Endothelial cell of umbilical vein (primary cell): ENCODE data around the gene GTF2H3. TPM values are rescaled to one million over a fixed set of nuclear protein-coding genes. Genes with fewer than 3 reads are reported as not detected.

Experiments used
- BruUV-seq: library from RNA; stranded (reverse); fragments of 400-500 nt; replicated peaks from 2 replicates; lab custom pipeline; 2021; lab: Mats Ljungman, UMichigan
- CTCF ChIA-PET: fragments of 300-600, 350-600 bp; sonication (Branson Sonifier 250); formaldehyde crosslinking; loops from one replicate; lab custom pipeline; 2021; ENCODE audit warnings: antibody characterized with exemption, inconsistent platforms; lab: Charles Lee
- POLR2A ChIA-PET: fragments of 300-600, 350-600 bp; sonication (Branson Sonifier 250); formaldehyde crosslinking; loops from one replicate; lab custom pipeline; 2021; ENCODE audit warnings: antibody characterized with exemption, inconsistent platforms; lab: Charles Lee
- DNase-seq: peaks from one replicate; pipeline ENCODE4 v3.0.0-alpha.2; 2011; ENCODE audit warnings: low read depth, low spot score
- FAIRE-seq: peaks from 2 replicates; lab custom pipeline; 2011; peaks lifted over from hg19 to GRCh38; lab: Jason Lieb, UNC
- H2AFZ ChIP-seq: 2 replicates; pipeline ENCODE4 v1.6.0; 2012; ENCODE audit warnings: low read depth, low read length, control low read depth, inconsistent platforms
- H3K27ac ChIP-seq: 2 replicates; pipeline ENCODE4 v1.5.1; 2011; ENCODE audit warnings: low read depth, mild to moderate bottlenecking, control low read depth, low read length, moderate library complexity; ENCODE audit not compliant: insufficient read depth
- H3K27me3 ChIP-seq, 2 experiments: 2 replicates each; pipeline versions ENCODE4 v1.6.0 to v1.6.1; 2011; ENCODE audit warnings: low read length in 2 of 2, mixed read lengths in 1 of 2; ENCODE audit not compliant: control insufficient read depth in 2 of 2, insufficient read depth in 2 of 2
- H3K36me3 ChIP-seq, 2 experiments: 2 replicates in 1 of 2; 3 replicates in 1 of 2; pipeline ENCODE4 v1.5.1; 2011; ENCODE audit warnings: low read length in 2 of 2, mild to moderate bottlenecking in 1 of 2, moderate library complexity in 1 of 2; ENCODE audit not compliant: control insufficient read depth in 2 of 2, insufficient read depth in 2 of 2; ENCODE audit errors: extremely low read depth in 1 of 2
- H3K4me1 ChIP-seq: 3 replicates; pipeline ENCODE4 v1.5.1; 2011; ENCODE audit warnings: mild to moderate bottlenecking, low read length; ENCODE audit not compliant: control insufficient read depth, insufficient read depth; ENCODE audit errors: extremely low read depth
- H3K4me2 ChIP-seq: 2 replicates; pipeline ENCODE4 v1.6.1; 2011; ENCODE audit warnings: low read length, control low read depth, mixed read lengths; ENCODE audit not compliant: insufficient read depth
- H3K4me3 ChIP-seq, 3 experiments: fragments of 200-600 bp in 1 of 3; sonication (generic), shearing (Covaris generic) in 1 of 3; replicated peaks in 1 of 3; 2 replicates each; pipeline ENCODE4 v1.5.1; 2011 to 2016; ENCODE audit warnings: control low read depth in 3 of 3, low read length in 3 of 3, mild to moderate bottlenecking in 2 of 3, inconsistent platforms in 1 of 3, low read depth in 1 of 3, moderate library complexity in 1 of 3; ENCODE audit not compliant: insufficient read depth in 1 of 3
- H3K79me2 ChIP-seq: 2 replicates; pipeline ENCODE4 v1.6.0; 2012; ENCODE audit warnings: low read length, inconsistent platforms; ENCODE audit not compliant: control insufficient read depth, insufficient read depth
- H3K9ac ChIP-seq: replicated peaks from 2 replicates; pipeline ENCODE3; 2011; ENCODE audit warnings: low read length, control low read depth; ENCODE audit not compliant: insufficient read depth; ENCODE audit errors: extremely low read depth
- H3K9me1 ChIP-seq: replicated peaks from 3 replicates; pipeline ENCODE4 v1.6.0; 2011; ENCODE audit warnings: mild to moderate bottlenecking, low read length; ENCODE audit not compliant: control insufficient read depth, insufficient read depth; ENCODE audit errors: extremely low read depth
- H3K9me3 ChIP-seq: replicated peaks from 2 replicates; pipeline ENCODE4 v1.5.1; 2012; ENCODE audit warnings: low read length, inconsistent platforms; ENCODE audit not compliant: control insufficient read depth, insufficient read depth
- H4K20me1 ChIP-seq: replicated peaks from 2 replicates; pipeline ENCODE3; 2011; ENCODE audit warnings: mild to moderate bottlenecking, low read length; ENCODE audit not compliant: control insufficient read depth, insufficient read depth; ENCODE audit errors: extremely low read depth
- EZH2 ChIP-seq: IDR thresholded peaks from 2 replicates; pipeline ENCODE4 v1.6.1; 2012; ENCODE audit warnings: borderline replicate concordance, low read depth, mild to moderate bottlenecking, moderate library complexity, low read length, inconsistent platforms; ENCODE audit not compliant: severe bottlenecking
- FOS ChIP-seq: IDR thresholded peaks from 2 replicates; pipeline ENCODE4 v1.6.1; 2011; ENCODE audit warnings: mild to moderate bottlenecking, low read length, moderate library complexity, borderline replicate concordance; ENCODE audit not compliant: insufficient read depth
- GATA2 ChIP-seq: IDR thresholded peaks from 2 replicates; pipeline ENCODE4 v1.7.0; 2011; ENCODE audit warnings: low read depth, mild to moderate bottlenecking, moderate library complexity, mixed read lengths, low read length; ENCODE audit not compliant: insufficient read length, insufficient read depth
- JUN ChIP-seq: IDR thresholded peaks from 2 replicates; pipeline ENCODE4 v1.6.1; 2011; ENCODE audit warnings: borderline replicate concordance, low read depth; ENCODE audit not compliant: insufficient read length, insufficient read depth
- MYC ChIP-seq: IDR thresholded peaks from one replicate; pipeline ENCODE4 v1.6.1; 2011; ENCODE audit warnings: mild to moderate bottlenecking, low read depth, low read length
- POLR2A ChIP-seq: IDR thresholded peaks from 2 replicates; pipeline ENCODE4 v1.6.1; 2012; ENCODE audit warnings: low read depth, mild to moderate bottlenecking, control low read depth, low read length
- POLR2AphosphoS5 ChIP-seq: IDR thresholded peaks from 2 replicates; pipeline ENCODE4 v1.6.1; 2012; ENCODE audit warnings: low read depth, mild to moderate bottlenecking, control low read depth, low read length, moderate library complexity; ENCODE audit not compliant: insufficient read depth
- dilution Hi-C: fragments of 300-500 bp; cut with MboI; formaldehyde crosslinking; loops from one replicate; pipeline ENCODE4 v1.15.0; 2019; ENCODE audit warnings: low sequenced_read_pairs; ENCODE audit not compliant: extremely low pct_ligation_motif_present
- intact Hi-C: fragments of 100-400 bp; cut with micrococcal nuclease; formaldehyde crosslinking; loops from one replicate; pipeline ENCODE4 v1.10.0; 2022
- polyA plus RNA-seq, 4 experiments: library from polyadenylated mRNA; depleted of rRNA in 3 of 4; stranded (reverse) in 3 of 4; unstranded in 1 of 4; fragments of >200 nt; gene quantifications; 2 replicates each; pipeline versions ENCODE4 v1.2.1 to v1.2.3, GENCODE V29; 2011 to 2012; ENCODE audit warnings: missing spikeins in 1 of 4
- total RNA-seq: library from RNA; stranded (reverse); gene quantifications from 2 replicates; pipeline ENCODE4 v1.2.3, GENCODE V29; 2021
- TF ChIP-seq, protein P1 (sequence below), 2 donors: IDR thresholded peaks; 1 replicate in 1 of 2; 2 replicates in 1 of 2; pipeline ENCODE4 v1.5.1; 2011; ENCODE audit warnings: low read length in 2 of 2, mild to moderate bottlenecking in 2 of 2, moderate library complexity in 2 of 2, control low read depth in 1 of 2, inconsistent platforms in 1 of 2, low read depth in 1 of 2; ENCODE audit not compliant: insufficient read depth in 1 of 2; ENCODE audit errors: extremely low read depth in 1 of 2
- TF ChIP-seq, protein P2 (sequence below): IDR thresholded peaks from 2 replicates; pipeline ENCODE4 v1.6.1; 2011; ENCODE audit not compliant: insufficient read depth, insufficient read length

Gene GTF2H3
- total and polyA plus RNA-seq, 2 donors (not counting 3 experiments of a cell fraction or from before 2014, with no cell fraction given) = 17.8 to 31.3 TPM

DNA sequence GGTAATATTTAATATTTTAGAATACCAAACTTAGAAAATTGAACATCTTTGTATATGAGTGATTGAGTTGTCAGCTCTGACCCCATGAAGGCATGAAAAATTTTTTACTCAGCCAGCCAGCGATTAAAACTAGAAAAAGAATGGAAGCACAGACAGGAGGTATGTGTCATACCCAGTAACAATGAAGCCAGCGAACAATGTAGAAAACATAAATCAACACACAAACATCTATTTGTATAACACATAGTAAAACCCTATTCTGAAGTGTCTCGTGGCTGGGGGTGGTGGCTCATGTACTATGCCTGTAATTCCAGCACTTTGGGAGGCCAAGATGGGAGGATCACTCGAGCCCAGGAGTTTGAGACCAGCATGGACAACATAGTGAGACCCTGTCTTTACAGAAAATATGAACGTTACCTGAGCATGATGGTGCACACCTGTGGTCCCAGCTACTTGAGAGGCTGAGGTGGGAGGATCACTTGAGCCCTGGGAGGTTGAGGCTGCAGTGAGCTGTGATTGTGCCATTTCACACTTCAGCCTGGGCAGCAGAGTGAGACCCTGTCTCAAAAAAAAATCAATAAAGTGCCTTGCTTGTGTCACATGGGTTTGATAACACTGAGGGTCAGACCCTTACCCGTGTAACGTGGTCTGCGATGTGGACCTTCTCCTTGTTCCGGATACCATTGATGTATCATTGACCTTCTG is 43.1 kb downstream of the GTF2H3 start:
- Histone ChIP-seq H3K27me3 (no peaks in the 10 kb centered on the region), H3K27ac (no peak overlapping the region), H3K79me2 (no peaks in the 10 kb centered on the region), H4K20me1 (no peaks in the 10 kb centered on the region), H3K9ac (no peak overlapping the region), H3K36me3 (peaks cover 0 to 2% of the 10 kb centered on the region in 2 experiments), H3K4me2 (no peak overlapping the region), H2AFZ (no peak overlapping the region), H3K4me1 (no peaks in the 10 kb centered on the region), H3K9me1 (no peaks in the 10 kb centered on the region), H3K9me3 (no peaks in the 10 kb centered on the region), H3K4me3 (no peak overlapping the region)
- BruUV-seq = no TSS peak
- ChIA-PET POLR2A (no interaction called here), CTCF (interaction anchor here (1.3 kb wide), 1 partner anchor 16 kb away, joined by 3 read pairs; no protein-coding TSS in a partner anchor)
- intact Hi-C loops (no loop called here), dilution Hi-C loops (no loop called here)
- FAIRE-seq (peak; percentile 46), DNase-seq (no peak)
- TF ChIP-seq FOS (no peak), GATA2 (no peak), EZH2 (no peak), POLR2A (no peak), POLR2AphosphoS5 (no peak), JUN (no peak), MYC (no peak)
- TF ChIP-seq, protein P1, sequence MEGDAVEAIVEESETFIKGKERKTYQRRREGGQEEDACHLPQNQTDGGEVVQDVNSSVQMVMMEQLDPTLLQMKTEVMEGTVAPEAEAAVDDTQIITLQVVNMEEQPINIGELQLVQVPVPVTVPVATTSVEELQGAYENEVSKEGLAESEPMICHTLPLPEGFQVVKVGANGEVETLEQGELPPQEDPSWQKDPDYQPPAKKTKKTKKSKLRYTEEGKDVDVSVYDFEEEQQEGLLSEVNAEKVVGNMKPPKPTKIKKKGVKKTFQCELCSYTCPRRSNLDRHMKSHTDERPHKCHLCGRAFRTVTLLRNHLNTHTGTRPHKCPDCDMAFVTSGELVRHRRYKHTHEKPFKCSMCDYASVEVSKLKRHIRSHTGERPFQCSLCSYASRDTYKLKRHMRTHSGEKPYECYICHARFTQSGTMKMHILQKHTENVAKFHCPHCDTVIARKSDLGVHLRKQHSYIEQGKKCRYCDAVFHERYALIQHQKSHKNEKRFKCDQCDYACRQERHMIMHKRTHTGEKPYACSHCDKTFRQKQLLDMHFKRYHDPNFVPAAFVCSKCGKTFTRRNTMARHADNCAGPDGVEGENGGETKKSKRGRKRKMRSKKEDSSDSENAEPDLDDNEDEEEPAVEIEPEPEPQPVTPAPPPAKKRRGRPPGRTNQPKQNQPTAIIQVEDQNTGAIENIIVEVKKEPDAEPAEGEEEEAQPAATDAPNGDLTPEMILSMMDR (IDR thresholded peaks at IDR 0.05; ENCODE audit: extremely low read depth in 1 of 2, insufficient read depth in 1 of 2, low read depth in 1 of 2, low read length in 2 of 2) = no peak
- TF ChIP-seq, protein P2, sequence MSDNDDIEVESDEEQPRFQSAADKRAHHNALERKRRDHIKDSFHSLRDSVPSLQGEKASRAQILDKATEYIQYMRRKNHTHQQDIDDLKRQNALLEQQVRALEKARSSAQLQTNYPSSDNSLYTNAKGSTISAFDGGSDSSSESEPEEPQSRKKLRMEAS = no peak
